SK-N-SH (cell line): Measurements from ENCODE around the gene SFTPB. TPM values are rescaled to one million over a fixed set of nuclear protein-coding genes. Genes with fewer than 3 reads are reported as not detected.

Experiments used
- CTCF ChIA-PET: fragments of 300-600, 350-600 bp; formaldehyde crosslinking; extraction: SDS; loops from one replicate; lab custom pipeline; 2021; lab: Yijun Ruan, JAX
- POLR2A ChIA-PET: fragments of 350-600 bp; sonication (Branson Sonifier 250); formaldehyde crosslinking; extraction: SDS; loops from one replicate; lab custom pipeline; 2020; ENCODE audit warnings: antibody characterized with exemption, inconsistent platforms; lab: Yijun Ruan, JAX
- DNase-seq: peaks from one replicate; pipeline ENCODE4 v3.0.0; 2012
- H2AFZ ChIP-seq: fragments of 200-600 bp; sonication (generic); 2 replicates; pipeline ENCODE4 v1.8.1; 2016; ENCODE audit warnings: antibody characterized with exemption, mild to moderate bottlenecking, low read depth
- H3F3A ChIP-seq: fragments of 200-600 bp; sonication (generic); replicated peaks from 2 replicates; pipeline ENCODE3; 2016; ENCODE audit warnings: antibody characterized with exemption, mild to moderate bottlenecking; ENCODE audit not compliant: insufficient read depth
- H3K27ac ChIP-seq, 2 experiments: fragments of 200-500 bp in 1 of 2; fragments of 200-600 bp in 1 of 2; sonication (Bioruptor generic) in 1 of 2; sonication (generic), shearing (Covaris generic) in 1 of 2; 2 replicates each; pipeline versions ENCODE4 v1.5.1 to v1.6.1; 2014 to 2016; ENCODE audit warnings: low read depth in 2 of 2, inconsistent platforms in 1 of 2, low read length in 1 of 2, mild to moderate bottlenecking in 1 of 2, mixed read lengths in 1 of 2
- H3K27me3 ChIP-seq: fragments of 200-600 bp; sonication (generic), shearing (Covaris generic); 2 replicates; pipeline ENCODE4 v1.6.1; 2016; ENCODE audit warnings: mixed run types; ENCODE audit not compliant: insufficient read depth
- H3K36me3 ChIP-seq, 2 experiments: fragments of 200-500 bp in 1 of 2; fragments of 200-600 bp in 1 of 2; sonication (Bioruptor generic) in 1 of 2; sonication (generic) in 1 of 2; replicated peaks in 1 of 2; 2 replicates each; pipeline versions ENCODE3 to v1.5.1; 2014 to 2016; ENCODE audit warnings: low read length in 1 of 2, mild to moderate bottlenecking in 1 of 2; ENCODE audit not compliant: insufficient read depth in 2 of 2, control insufficient read depth in 1 of 2
- H3K4me1 ChIP-seq, 2 experiments: fragments of 200-500 bp in 1 of 2; fragments of 200-600 bp in 1 of 2; sonication (Bioruptor generic) in 1 of 2; sonication (generic), shearing (Covaris generic) in 1 of 2; 2 replicates each; pipeline versions ENCODE4 v1.5.1 to v1.6.1; 2014 to 2016; ENCODE audit warnings: low read depth in 1 of 2, low read length in 1 of 2, mixed run types in 1 of 2; ENCODE audit not compliant: insufficient read depth in 2 of 2, control insufficient read depth in 1 of 2
- H3K4me2 ChIP-seq: fragments of 200-600 bp; sonication (generic), shearing (Covaris generic); 2 replicates; pipeline ENCODE4 v1.6.1; 2017; ENCODE audit warnings: mixed run types
- H3K4me3 ChIP-seq, 2 experiments: fragments of 200-500 bp in 1 of 2; fragments of 200-600 bp in 1 of 2; sonication (Bioruptor generic) in 1 of 2; sonication (generic), shearing (Covaris generic) in 1 of 2; 2 replicates each; pipeline versions ENCODE4 v1.5.1 to v1.8.1; 2014 to 2016; ENCODE audit warnings: low read depth in 2 of 2, inconsistent platforms in 1 of 2, low read length in 1 of 2, mild to moderate bottlenecking in 1 of 2, mixed read lengths in 1 of 2, moderate library complexity in 1 of 2
- H3K79me2 ChIP-seq: fragments of 200-600 bp; sonication (generic); 2 replicates; pipeline ENCODE4 v1.8.1; 2017; ENCODE audit warnings: mild to moderate bottlenecking; ENCODE audit not compliant: insufficient read depth
- H3K9ac ChIP-seq: fragments of 200-600 bp; sonication (generic); 2 replicates; pipeline ENCODE4 v1.6.1; 2017; ENCODE audit warnings: mixed run types
- H3K9me2 ChIP-seq: fragments of 200-600 bp; sonication (generic); 2 replicates; pipeline ENCODE4 v1.6.1; 2017; ENCODE audit warnings: mixed run types
- H3K9me3 ChIP-seq: fragments of 200-600 bp; sonication (generic); 2 replicates; pipeline ENCODE4 v1.6.1; 2017; ENCODE audit warnings: mixed run types, mild to moderate bottlenecking, moderate library complexity
- H4K20me1 ChIP-seq: fragments of 200-600 bp; sonication (generic); 2 replicates; pipeline ENCODE4 v1.6.1; 2017; ENCODE audit warnings: mild to moderate bottlenecking, mixed run types; ENCODE audit not compliant: insufficient read depth
- ELF1 ChIP-seq: IDR thresholded peaks from 2 replicates; pipeline ENCODE4 v1.4.0; 2012
- FOSL2 ChIP-seq: IDR thresholded peaks from 2 replicates; pipeline ENCODE4 v1.4.0; 2012; ENCODE audit warnings: low read depth, mild to moderate bottlenecking, moderate library complexity, borderline replicate concordance
- FOXJ3 ChIP-seq: sonication (generic); formaldehyde crosslinking; IDR thresholded peaks from 2 replicates; pipeline ENCODE4 v1.5.1; 2020; ENCODE audit warnings: mild to moderate bottlenecking, missing genetic modification reagents
- MEF2A ChIP-seq: IDR thresholded peaks from 2 replicates; pipeline ENCODE4 v1.4.0; 2012; ENCODE audit warnings: low read depth, borderline replicate concordance
- MXI1 ChIP-seq: IDR thresholded peaks from 2 replicates; pipeline ENCODE4 v1.6.1; 2012; ENCODE audit warnings: mild to moderate bottlenecking, low read depth, low read length, improper control_type of control experiment
- PBX3 ChIP-seq: IDR thresholded peaks from 2 replicates; pipeline ENCODE4; 2012
- REST ChIP-seq: IDR thresholded peaks from 2 replicates; pipeline ENCODE4 v1.6.1; 2012; ENCODE audit warnings: mild to moderate bottlenecking, low read depth, low read length, moderate library complexity
- SIN3A ChIP-seq: IDR thresholded peaks from 2 replicates; pipeline ENCODE4 v1.6.1; 2012; ENCODE audit warnings: low read depth, mild to moderate bottlenecking, low read length, moderate library complexity, borderline replicate concordance
- USF1 ChIP-seq: IDR thresholded peaks from 2 replicates; pipeline ENCODE4 v1.4.0; 2012; ENCODE audit warnings: low read depth, borderline replicate concordance
- USF2 ChIP-seq: fragments of 150-350 bp; IDR thresholded peaks from 2 replicates; pipeline ENCODE4 v1.6.1; 2017; ENCODE audit warnings: antibody characterized with exemption, low read length, low read depth, borderline replicate concordance
- WGBS: methylation state at CpG from one replicate; pipeline ENCODE4 v1.1.6; 2017; ENCODE audit warnings: low lambda C conversion rate; 5-methylcytosine and 5-hydroxymethylcytosine counted together
- polyA plus RNA-seq, 3 experiments: library from polyadenylated mRNA; depleted of rRNA; stranded (reverse); fragments of >200 nt; gene quantifications; 2 replicates each; pipeline ENCODE4 v1.2.3, GENCODE V29; 2012

Gene SFTPB
- polyA plus RNA-seq, 1 of the 3 experiments (the other 2 are of a cell fraction): not detected

GRCh38 chr2:85709401-85709811 lies 41.4 kb upstream of the SFTPB start:
- ChIA-PET CTCF (interaction anchor here (0.9 to 8.1 kb wide), 9 partner anchors 8 to 378 kb away, joined by 3 to 101 read pairs (median 18); partner anchors contain the start of gene GNLY), POLR2A (interaction anchor here (1.2 kb wide), 1 partner anchor 31 kb away, joined by 4 read pairs; no protein-coding TSS in a partner anchor)
- Histone ChIP-seq H3K27ac (no peak overlapping the region), H2AFZ (no peak overlapping the region), H3K9me3 (no peaks in the 10 kb centered on the region), H3F3A (no peaks in the 10 kb centered on the region), H3K4me2 (no peak overlapping the region), H3K4me3 (no peak overlapping the region), H3K27me3 (no peaks in the 10 kb centered on the region), H3K4me1 (no peaks in the 10 kb centered on the region; a peak in 1 of 4 replicates), H3K9me2 (no peaks in the 10 kb centered on the region), H3K9ac (no peak overlapping the region), H3K36me3 (no peaks in the 10 kb centered on the region), H4K20me1 (no peaks in the 10 kb centered on the region), H3K79me2 (no peaks in the 10 kb centered on the region)
- WGBS: 58% methylated on average over 4 of the region's 4 CpGs
- DNase-seq: no peak
- TF ChIP-seq FOXJ3 (CRISPR knock-in tag) (no peak), SIN3A (no peak), REST (no peak), USF1 (no peak), MEF2A (no peak), PBX3 (no peak), USF2 (no peak), FOSL2 (no peak), ELF1 (no peak), MXI1 (no peak)
